Muscle of back (tissue), 11 donors: ENCODE measurements around the gene MRPS6. TPM values are rescaled to one million over a fixed set of nuclear protein-coding genes. Genes with fewer than 3 reads are reported as not detected.

Source experiments
- DNase-seq, 3 donors: peaks; one replicate each; pipeline versions ENCODE4 v3.0.0 to v3.0.0-alpha.2; 2013
- polyA plus RNA-seq, 10 donors: library from polyadenylated mRNA; unstranded; fragments of 120-200 nt; gene quantifications; one replicate each; pipeline ENCODE4 v1.2.1, GENCODE V29; 2013; ENCODE audit not compliant: insufficient read length in 10 of 10

Gene MRPS6
- polyA plus RNA-seq, 10 donors, result 35.4 to 47.7 (median 41.1) TPM

DNA sequence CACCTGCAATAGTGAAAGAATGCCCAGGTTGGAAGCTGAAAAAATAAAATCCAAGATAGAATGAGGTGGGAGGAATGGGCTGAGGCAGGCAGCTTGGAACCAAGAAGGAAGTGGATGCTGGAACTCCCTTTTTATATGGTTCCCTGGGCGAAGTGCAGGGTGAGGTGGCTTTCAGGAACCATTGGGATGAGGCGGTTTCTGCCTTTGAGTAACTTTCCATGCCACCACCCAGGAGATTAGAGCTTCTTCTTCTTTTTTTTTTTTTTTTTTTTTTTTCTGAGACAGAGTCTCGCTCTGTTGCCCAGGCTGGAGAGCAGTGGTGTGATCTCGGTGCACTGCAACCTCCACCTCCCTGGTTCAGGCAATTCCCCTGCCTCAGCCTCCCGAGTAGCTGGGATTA lies 17.8 kb upstream of the MRPS6 start:
- DNase-seq, result no peak

DNA sequence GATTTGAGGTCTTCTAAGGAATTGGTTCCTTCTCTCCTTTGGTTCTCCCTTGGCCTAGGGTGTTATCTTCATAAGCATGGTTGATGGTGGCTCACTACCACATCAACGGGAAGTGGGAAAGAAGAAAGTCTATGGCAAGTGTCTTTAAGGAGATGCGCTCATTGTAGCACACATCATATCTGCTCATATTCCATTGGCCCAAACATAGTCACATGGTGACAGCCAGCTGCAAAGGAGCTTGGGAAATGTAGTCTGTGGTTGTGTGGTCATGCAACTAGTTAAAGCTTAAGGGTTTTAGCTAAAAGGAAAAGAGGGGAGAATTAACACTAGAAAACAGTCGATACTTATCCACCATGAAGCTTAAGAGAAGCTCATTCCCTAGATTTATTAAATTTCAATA lies 11.4 kb upstream of the MRPS6 start:
- DNase-seq, result no peak

DNA sequence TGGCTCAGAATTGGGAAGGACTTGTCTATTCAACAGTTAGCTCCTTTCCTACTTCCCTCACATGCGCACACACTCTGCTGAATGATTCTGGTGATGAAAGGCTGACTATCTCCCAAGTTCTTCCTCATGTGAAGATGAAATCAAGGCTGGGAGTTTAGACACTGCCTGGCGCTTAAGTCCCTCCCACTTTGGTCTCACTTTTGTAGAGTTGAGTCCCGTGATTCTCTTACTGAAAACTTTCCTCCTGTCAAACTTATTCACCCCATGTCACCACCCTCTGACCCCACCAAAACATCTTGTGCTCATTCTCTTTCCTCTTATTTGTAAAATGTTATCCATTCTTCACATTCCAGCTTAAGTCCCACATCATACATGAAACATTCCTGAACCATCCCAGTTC lies 8.4 kb upstream of the MRPS6 start:
- DNase-seq, result no peak

GRCh38 chr21:34071683-34072082 lies 1.7 kb upstream of the MRPS6 start:
- no peak for DNase-seq

DNA sequence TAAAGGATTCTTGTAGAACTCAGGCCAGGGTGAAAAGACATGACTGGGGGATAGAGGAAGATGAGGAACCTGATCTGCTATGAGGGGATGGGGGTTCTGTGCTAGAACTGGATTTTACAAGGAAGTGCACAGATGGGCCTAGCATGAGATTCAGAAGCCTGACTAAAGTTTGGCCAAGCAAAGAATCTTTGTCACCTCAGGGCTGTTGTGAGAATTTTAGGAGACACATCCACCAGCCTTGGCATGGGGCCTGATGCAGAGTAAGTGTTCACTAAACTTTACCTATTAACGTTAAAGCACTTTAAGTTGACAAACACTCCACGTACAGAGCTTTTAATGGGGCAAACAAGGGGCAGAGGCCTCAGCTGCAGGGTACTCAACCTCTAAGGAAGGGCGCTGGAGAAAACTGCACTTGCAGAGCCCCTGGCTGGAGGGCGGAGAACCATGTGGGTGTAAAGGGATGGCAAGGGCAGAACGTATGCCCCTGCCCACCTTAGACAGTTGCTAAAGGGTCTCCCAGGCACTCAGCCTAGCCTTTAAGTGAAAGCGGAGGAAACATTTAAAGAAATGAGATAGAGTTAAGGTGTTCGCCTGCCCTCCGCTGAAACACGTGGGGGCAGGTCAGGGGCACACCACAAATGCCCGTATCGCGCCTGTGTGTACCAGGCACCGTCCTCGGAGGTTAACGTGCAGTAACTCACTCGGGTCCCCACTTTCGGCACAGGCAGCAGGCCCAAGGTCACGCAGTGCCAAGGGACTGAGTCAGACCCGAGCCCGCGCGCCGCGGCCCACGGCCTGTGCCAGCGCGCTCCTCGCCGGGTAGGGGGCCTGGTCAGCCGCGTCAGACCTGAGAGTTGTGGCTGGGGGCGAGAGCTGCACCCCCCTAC lies 990 bp upstream of the MRPS6 start:
- DNase-seq, result peak in 2 of 3 donors; percentile 27 to 37

- peak in 2 of 3 donors; percentile 23 to 64 for DNase-seq
Observed at GRCh38 chr21:34073749-34074282, 438 bp downstream of the MRPS6 start.

GRCh38 chr21:34074283-34075090 lies 1.1 kb downstream of the MRPS6 start:
- peak in 1 of 3 donors; percentile 59 for DNase-seq

DNA sequence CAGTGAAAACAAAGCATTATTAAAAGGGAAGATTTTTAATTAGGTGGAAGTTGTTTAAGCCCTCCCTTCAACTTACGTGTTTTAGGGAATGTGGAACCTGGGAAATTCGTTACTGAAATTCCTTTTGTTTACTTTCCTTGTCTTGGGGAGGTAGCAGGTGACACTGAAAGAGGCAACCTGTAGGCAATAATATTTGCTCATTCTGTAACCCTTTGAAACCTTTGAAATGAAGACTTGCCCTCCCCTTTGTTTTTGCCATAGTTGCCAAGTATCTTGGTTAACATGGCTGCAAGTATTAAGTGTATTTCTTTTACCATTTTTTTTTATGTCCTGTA lies 1.7 kb downstream of the MRPS6 start:
- no peak for DNase-seq

- peak in 1 of 3 donors; percentile 11 for DNase-seq
Observed at GRCh38 chr21:34075760-34076660, 2.6 kb downstream of the MRPS6 start.

DNA sequence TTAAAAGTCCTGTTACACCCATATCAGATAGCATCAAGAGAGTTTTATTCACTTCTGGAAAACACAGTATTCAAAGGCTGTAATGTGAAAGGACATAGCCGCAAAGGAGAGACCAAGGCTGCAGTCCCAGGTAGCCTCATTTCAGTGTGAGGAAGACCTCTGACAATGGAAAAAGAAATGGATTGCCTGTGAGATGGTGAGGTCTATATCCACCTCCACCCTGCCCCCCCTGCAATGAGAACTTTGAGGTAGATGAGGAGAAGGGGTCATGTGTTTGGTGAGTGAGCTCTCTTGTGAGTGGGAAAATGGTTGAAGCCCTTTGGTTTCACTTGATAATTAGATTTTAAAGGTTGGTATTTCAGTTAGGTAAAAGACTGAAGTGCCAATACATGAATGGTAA lies 3.5 kb downstream of the MRPS6 start:
- DNase-seq, result no peak

DNA sequence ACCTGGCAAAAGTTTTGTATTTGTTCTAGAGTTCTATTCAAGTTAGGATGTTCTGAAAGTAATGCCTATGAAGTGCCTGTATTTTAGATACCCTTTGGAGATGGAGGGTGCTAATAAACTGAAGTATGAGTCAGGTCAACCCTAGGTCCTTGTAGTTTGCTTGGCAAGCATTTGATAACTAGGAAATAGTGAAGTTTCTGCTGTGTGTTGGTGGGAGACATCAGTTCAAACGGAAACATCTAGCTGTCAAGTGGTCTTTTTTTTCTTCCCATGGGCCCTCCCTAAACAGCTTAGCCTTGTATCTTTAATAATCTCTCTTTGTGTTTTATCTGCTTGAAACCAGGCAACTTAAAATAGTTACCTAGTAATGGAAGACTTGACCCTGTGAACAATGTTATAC lies 4.5 kb downstream of the MRPS6 start:
- no peak for DNase-seq

DNA sequence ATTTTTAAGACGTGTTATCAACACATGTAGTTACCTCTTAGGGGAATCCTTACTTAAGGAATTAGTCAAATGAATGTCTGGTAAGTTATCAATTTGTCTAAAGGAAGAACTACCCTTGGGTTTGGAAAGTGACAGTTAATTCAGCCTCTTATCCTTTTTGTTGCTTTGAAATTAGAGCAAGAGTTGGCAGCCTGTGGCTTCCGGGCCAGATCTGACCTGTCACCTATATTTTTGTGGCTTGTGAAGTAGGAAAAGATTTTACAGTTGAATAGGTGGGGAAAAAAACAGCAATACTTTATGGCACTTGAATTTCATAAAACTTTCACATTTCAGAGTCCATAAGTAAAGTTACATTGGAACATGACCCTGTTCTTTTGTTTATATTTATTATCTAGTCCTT lies 5.5 kb downstream of the MRPS6 start:
- no peak for DNase-seq

DNA sequence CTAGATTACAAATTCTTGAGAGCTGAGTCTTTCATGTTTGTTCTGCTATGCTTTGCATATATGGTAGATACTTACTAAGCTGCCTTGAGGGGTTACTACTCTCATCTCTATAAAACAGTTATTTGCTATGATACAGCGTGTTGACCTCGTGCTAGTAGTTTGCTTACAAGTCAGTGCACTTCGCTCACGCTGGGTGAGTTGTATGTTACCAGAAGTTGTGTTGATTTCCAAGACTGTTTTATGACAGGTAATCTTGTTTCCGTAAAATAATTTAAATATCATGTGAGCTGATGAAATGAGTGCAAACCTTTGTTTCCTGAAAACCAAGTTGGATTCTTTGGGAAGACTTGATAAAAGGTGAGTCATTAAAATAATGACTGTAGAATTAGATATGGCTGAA lies 7.3 kb downstream of the MRPS6 start:
- no peak for DNase-seq

- DNase-seq, result no peak
Observed at GRCh38 chr21:34082769-34083168, 9.4 kb downstream of the MRPS6 start.

GRCh38 chr21:34083357-34083756 lies 10.0 kb downstream of the MRPS6 start:
- no peak for DNase-seq

- no peak for DNase-seq
Observed at GRCh38 chr21:34085129-34085528, 11.8 kb downstream of the MRPS6 start.

GRCh38 chr21:34086887-34087306 lies 13.5 kb downstream of the MRPS6 start:
- no peak for DNase-seq

- DNase-seq, result no peak
Observed at GRCh38 chr21:34088752-34089151, 15.4 kb downstream of the MRPS6 start.

- no peak for DNase-seq
Observed at GRCh38 chr21:34091032-34091431, 17.7 kb downstream of the MRPS6 start.

DNA sequence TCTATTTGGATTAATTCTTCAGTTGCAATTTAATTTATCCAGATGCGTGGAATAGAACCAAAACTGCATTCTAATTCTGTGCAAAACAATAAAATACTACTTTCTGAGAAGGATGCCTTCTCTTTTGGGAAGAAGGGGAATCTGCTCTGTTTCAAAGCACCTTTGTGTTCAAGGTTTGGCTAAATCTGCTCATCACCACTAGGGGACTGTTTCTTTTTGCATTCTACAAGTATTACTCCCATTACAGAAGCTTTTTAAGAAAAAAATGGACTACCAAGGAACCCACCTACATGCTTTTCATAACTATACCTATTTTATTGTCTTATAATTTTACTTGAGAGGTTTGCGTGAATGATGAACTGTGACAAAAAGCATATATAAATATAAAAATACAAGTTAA lies 18.2 kb downstream of the MRPS6 start:
- no peak for DNase-seq

GRCh38 chr21:34092262-34092921 lies 19.0 kb downstream of the MRPS6 start:
- no peak for DNase-seq
